GM18520 (cell line): ENCODE results near the gene NTF4.
"Not testable (repeated sequence)": the region's sequence is repeated elsewhere in the genome, so short reads cannot be mapped to it uniquely, and the experiment has no call there.

Experiments
- ATAC-seq: cut with Tn5 transposase; IDR thresholded peaks from one replicate; pipeline ENCODE4 v1.9.1; 2021; ENCODE audit not compliant: unreplicated experiment

The NTF4 gene

GRCh38 chr19:49057636-49058234 is 6.9 kb downstream of the NTF4 start, which contains the start of gene CGB7:
Gene CGB7 (minus strand): TSS chr19:49057749. CDS start chr19:49055375, 2,374 bp downstream.
- ATAC-seq: no peak

DNA sequence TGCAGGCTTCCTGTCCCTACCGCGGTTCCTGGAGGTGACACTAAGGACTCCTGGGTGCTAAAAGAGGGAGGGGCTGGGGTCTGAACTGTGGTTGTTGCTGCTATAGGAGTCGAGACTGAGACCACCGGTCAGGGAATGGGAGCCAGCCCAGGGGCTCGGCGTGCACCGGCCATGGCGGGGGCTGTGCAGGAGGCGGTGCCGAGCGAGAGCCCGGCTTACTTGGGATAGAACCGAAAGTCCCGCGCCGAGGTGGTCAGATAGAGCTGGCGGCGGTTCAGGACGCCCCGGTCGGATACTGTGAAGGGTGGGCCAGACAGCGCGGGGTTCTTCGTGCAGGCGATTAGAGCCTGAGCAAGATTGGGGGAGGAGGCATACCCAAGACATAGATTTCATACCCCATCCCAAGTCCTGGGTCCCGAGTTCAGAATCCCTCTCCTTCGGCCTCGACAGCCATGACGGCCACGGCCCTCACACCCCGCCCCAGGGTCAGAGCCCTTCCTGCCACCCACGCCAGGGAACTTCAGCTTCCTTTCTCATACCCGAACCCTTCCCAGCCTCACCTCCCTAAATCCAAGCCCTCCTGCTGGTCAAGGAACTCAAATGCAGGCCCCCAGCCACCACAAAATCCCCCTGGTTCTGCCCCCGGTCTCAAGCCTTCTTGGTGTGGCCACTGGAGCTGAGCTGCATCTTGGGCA is 7.6 kb downstream of the NTF4 start:
- not testable (repeated sequence) for ATAC-seq

GRCh38 chr19:49056101-49056901 is 8.3 kb downstream of the NTF4 start:
- ATAC-seq: no peak

- not testable (repeated sequence) for ATAC-seq
Measured at GRCh38 chr19:49050376-49051033, 14.1 kb downstream of the NTF4 start.

GRCh38 chr19:49049834-49050233 is 14.8 kb downstream of the NTF4 start:
- ATAC-seq: not testable (repeated sequence)

GRCh38 chr19:49049011-49049410 is 15.6 kb downstream of the NTF4 start, which contains the start of gene CGB8:
Gene CGB8 (minus strand): TSS chr19:49049111. CDS start chr19:49048739, 372 bp downstream.
- not testable (repeated sequence) for ATAC-seq

- not testable (repeated sequence) for ATAC-seq
Measured at GRCh38 chr19:49043548-49043947, 21.1 kb downstream of the NTF4 start, which contains the start of gene CGB5. Gene CGB5 (plus strand): TSS chr19:49043848. CDS start chr19:49044210, 362 bp downstream.

- not testable (repeated sequence) for ATAC-seq
Measured at GRCh38 chr19:49042666-49043065, 22.0 kb downstream of the NTF4 start.

DNA sequence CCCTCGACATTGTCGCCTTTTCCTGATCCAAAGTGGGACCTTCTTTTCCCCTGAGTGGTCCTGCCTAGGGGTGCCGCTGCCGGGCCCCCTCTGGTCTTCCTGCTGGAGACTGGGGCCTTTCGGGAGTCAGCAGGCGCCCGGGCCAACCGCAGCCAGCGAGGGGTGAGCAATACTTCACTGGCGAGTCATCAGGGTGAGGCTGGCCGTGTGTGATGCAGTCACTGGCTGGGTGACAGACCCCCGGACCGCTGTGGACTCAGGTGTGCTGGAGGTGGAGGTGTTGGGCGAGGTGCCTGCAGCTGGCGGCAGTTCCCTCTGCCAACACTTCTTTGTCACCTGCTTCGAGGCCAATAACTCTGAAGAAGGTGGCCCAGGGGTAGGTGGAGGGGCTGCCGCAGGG is 22.4 kb downstream of the NTF4 start:
- no peak for ATAC-seq

GRCh38 chr19:49039736-49040135 is 24.9 kb downstream of the NTF4 start:
- not testable (repeated sequence) for ATAC-seq

DNA sequence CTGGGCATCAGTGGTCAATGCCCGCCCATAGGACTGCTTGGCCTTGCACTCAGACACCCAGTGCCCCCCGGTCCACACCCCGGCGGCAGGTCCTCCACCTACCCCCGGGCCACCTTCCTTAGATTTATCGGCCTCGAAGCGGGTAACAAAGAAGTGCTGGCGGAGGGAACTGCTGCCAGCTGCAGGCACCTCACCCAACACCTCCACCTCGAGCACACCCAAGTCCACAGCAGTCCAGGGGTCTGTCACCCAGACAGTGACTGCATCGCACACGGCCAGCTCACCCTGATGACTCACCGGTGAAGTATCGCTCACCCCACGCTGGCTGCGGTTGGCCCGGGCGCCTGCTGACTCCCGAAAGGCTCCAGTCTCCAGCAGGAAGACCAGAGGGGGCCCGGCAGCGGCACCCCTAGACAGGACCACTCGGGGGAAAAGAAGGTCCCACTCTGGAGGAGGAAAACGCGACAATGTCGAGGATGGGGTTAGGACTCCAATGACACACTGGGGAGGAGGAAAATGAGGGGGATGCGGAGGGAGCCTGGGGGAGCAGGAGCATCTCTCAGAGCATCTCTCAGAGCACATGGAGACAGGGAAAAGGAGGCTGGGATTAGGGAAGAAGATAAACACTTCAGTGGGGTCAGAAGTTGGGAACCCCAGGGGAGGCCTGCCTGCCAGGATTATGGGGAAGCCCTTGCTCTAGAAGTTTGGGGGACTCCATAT is 25.9 kb downstream of the NTF4 start:
- not testable (repeated sequence) for ATAC-seq

DNA sequence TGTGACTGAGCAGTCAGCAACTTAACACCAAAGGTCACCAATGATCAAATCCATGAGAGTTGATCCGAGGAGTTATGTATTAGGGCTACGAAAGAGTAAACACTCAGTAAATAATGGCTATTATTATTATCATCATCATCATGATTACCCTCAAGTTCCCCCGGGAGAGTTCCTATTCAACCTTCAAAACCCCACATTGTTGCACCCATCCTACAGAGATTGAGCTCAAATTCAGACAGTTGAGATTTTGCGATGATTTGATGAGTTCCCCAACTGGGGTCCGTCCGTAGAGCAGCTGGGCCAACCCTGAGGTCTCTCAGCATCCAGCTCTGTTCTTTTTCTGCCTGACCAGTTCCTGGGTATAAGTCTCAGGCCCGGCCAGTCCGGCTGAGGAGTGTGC is 26.5 kb downstream of the NTF4 start:
- ATAC-seq: not testable (repeated sequence)

DNA sequence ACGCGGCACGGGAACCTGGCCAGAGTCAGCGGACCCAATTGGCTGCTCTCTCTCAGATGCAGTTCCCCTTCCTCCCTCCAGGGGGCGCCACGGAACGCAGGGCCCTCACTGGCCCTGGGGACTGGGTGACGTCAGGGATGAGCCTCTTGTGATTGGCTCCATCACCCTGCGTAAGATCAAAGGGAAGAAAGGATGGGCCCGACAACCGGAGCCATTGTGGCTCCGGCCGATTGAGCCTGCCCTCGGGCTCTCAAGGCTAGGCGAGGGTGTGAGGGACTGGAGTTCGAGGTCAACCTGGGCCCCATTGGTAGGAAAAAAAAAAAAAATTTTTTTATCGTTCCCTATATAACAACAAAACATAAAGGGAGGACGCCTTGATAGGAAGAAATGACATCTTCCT is 27.8 kb downstream of the NTF4 start, which contains the start of gene CGB1:
Gene CGB1 (minus strand): TSS at position 81 of the 400 bp plus-strand sequence. CDS start 184 bp downstream, outside the sequence.
- not testable (repeated sequence) for ATAC-seq

GRCh38 chr19:49031642-49032301 is 32.8 kb downstream of the NTF4 start, which contains the start of gene CGB2:
Gene CGB2 (plus strand): TSS chr19:49031890. CDS start chr19:49032096, 206 bp downstream.
- not testable (repeated sequence) for ATAC-seq

- ATAC-seq: not testable (repeated sequence)
Measured at GRCh38 chr19:49030323-49030722, 34.3 kb downstream of the NTF4 start.

DNA sequence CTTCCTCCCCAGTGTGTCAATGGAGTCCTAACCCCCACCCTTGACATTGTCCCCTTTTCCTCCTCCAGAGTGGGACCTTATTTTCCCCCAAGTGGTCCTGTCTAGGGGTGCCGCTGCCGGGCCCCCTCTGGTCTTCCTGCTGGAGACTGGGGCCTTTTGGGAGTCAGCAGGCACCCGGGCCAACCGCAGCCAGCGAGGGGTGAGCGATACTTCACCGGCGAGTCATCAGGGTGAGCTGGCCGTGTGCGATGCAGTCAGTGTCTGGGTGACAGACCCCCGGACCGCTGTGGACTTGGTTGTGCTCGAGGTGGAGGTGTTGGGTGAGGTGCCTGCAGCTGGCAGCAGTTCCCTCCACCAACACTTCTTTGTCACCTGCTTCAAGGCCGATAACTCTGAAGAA is 34.9 kb downstream of the NTF4 start:
- ATAC-seq: not testable (repeated sequence)

GRCh38 chr19:49028686-49029085 is 35.9 kb downstream of the NTF4 start:
- not testable (repeated sequence) for ATAC-seq

DNA sequence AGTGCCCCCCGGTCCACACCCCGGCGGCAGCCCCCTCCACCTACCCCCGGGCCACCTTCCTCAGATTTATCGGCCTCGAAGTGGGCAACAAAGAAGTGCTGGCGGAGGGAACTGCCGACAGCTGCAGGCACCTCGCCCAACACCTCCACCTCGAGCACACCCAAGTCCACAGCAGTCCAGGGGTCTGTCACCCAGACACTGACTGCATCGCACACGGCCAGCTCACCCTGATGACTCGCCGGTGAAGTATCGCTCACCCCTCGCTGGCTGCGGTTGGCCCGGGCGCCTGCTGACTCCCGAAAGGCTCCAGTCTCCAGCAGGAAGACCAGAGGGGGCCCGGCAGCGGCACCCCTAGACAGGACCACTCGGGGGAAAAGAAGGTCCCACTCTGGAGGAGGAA is 39.0 kb downstream of the NTF4 start:
- not testable (repeated sequence) for ATAC-seq

- ATAC-seq: not testable (repeated sequence)
Measured at GRCh38 chr19:49025088-49025487, 39.5 kb downstream of the NTF4 start.
